ENCODE results near the gene CC2D1A. TPM values are rescaled to one million over a fixed set of nuclear protein-coding genes. Genes with fewer than 3 reads are reported as not detected.
"Not testable (repeated sequence)": the region's sequence is repeated elsewhere in the genome, so short reads cannot be mapped to it uniquely, and the experiment has no call there.

CC2D1A gene
- total and polyA plus RNA-seq, 2 donors (not counting 1 experiment from before 2014, with no cell fraction given): 34.3 to 47.2 TPM

- TF ChIP-seq EZH2 (IDR thresholded peaks at IDR 0.05; ENCODE audit: borderline replicate concordance, insufficient read depth, low read depth, low read length, poor library complexity, severe bottlenecking) (no peak), CTCF (IDR thresholded peaks at IDR 0.05) (no peak)
- Mint-ChIP-seq H3K4me3 (no peak overlapping the region), H3K4me1 (peaks cover 7% of the 10 kb centered on the region), H3K27me3 (no peaks in the 10 kb centered on the region), H3K9me3 (ENCODE audit: insufficient read depth) (no peaks in the 10 kb centered on the region), H3K27ac (no peak overlapping the region)
- Histone ChIP-seq H3K79me2 (ENCODE audit: control insufficient read depth, insufficient read depth, low read length) (no peaks in the 10 kb centered on the region), H3K9ac (ENCODE audit: low read length) (no peak overlapping the region), H3K27me3 (replicated peaks in 1 of 4; ENCODE audit: control extremely low read depth in 1 of 4, control insufficient read depth in 3 of 4, insufficient read depth in 4 of 4, low read length in 3 of 4) (no peaks in the 10 kb centered on the region), H3K4me2 (replicated peaks; ENCODE audit: low read depth, low read length, poor library complexity, severe bottlenecking) (no peak overlapping the region), H3K4me1 (ENCODE audit: control insufficient read depth in 2 of 2, insufficient read depth in 2 of 2, low read length in 2 of 2) (peaks cover 0 to 4% of the 10 kb centered on the region in 2 donors), H4K20me1 (ENCODE audit: control insufficient read depth, insufficient read depth, low read length, poor library complexity, severe bottlenecking) (no peaks in the 10 kb centered on the region), H3K9me3 (ENCODE audit: control extremely low read depth in 1 of 3, control insufficient read depth in 2 of 3, insufficient read depth in 1 of 3, low read length in 2 of 3) (no peaks in the 10 kb centered on the region), H3K36me3 (replicated peaks in 1 of 2; ENCODE audit: control extremely low read depth in 1 of 2, control insufficient read depth in 1 of 2, extremely low read depth in 1 of 2, insufficient read depth in 2 of 2, low read length in 1 of 2) (peaks cover 0 to 44% of the 10 kb centered on the region in 2 experiments), H3K4me3 (ENCODE audit: control extremely low read depth in 1 of 5, extremely low read depth in 1 of 5, insufficient read depth in 1 of 5, low read depth in 2 of 5, low read length in 4 of 5) (no peak overlapping the region), H3K27ac (ENCODE audit: low read length in 2 of 2) (no peak overlapping the region), H2AFZ (ENCODE audit: insufficient read depth, low read depth, low read length, poor library complexity, severe bottlenecking) (no peak overlapping the region)
- intact Hi-C loops (cut with micrococcal nuclease): no loop called here
- 98% methylated on average over 30 of the region's 37 CpGs for WGBS (ENCODE audit: insufficient coverage)
- DNase-seq (no peak), ATAC-seq (ENCODE audit: low read depth) (no peak)
- ChIA-PET POLR2A (interaction anchor here (0.7 to 1.2 kb wide), 4 partner anchors 12 to 87 kb away, joined by 3 to 5 read pairs (median 4); partner anchors contain the start of gene IL27RA), CTCF (interaction anchor here (0.6 to 2.7 kb wide), 2 partner anchors 50 to 76 kb away, joined by 3 to 7 read pairs; no protein-coding TSS in a partner anchor)
These were observed 66.6 kb downstream of the CC2D1A start for GRCh38 chr19:13972368-13973155.

GRCh38 chr19:13973479-13973878, 67.5 kb downstream of the CC2D1A start:
- H3K9me3 Mint-ChIP-seq (ENCODE audit: insufficient read depth); H3K4me1 ChIP-seq (ENCODE audit: control insufficient read depth in 2 of 2, insufficient read depth in 2 of 2, low read length in 2 of 2); H2AFZ ChIP-seq (ENCODE audit: insufficient read depth, low read depth, low read length, poor library complexity, severe bottlenecking); H3K27me3 Mint-ChIP-seq; H3K4me3 Mint-ChIP-seq; ATAC-seq (ENCODE audit: low read depth); CTCF ChIA-PET; H3K79me2 ChIP-seq (ENCODE audit: control insufficient read depth, insufficient read depth, low read length); H3K9me3 ChIP-seq (ENCODE audit: control extremely low read depth in 1 of 3, control insufficient read depth in 2 of 3, insufficient read depth in 1 of 3, low read length in 2 of 3); H3K27me3 ChIP-seq (replicated peaks in 1 of 4; ENCODE audit: control extremely low read depth in 1 of 4, control insufficient read depth in 3 of 4, insufficient read depth in 4 of 4, low read length in 3 of 4); H3K4me3 ChIP-seq (ENCODE audit: control extremely low read depth in 1 of 5, extremely low read depth in 1 of 5, insufficient read depth in 1 of 5, low read depth in 2 of 5, low read length in 4 of 5); H4K20me1 ChIP-seq (ENCODE audit: control insufficient read depth, insufficient read depth, low read length, poor library complexity, severe bottlenecking); DNase-seq; H3K9ac ChIP-seq (ENCODE audit: low read length); H3K4me2 ChIP-seq (replicated peaks; ENCODE audit: low read depth, low read length, poor library complexity, severe bottlenecking); intact Hi-C loops (cut with micrococcal nuclease); H3K27ac ChIP-seq (ENCODE audit: low read length in 2 of 2); H3K27ac Mint-ChIP-seq: not testable (repeated sequence)
- peaks cover 10% of the 10 kb centered on the region for H3K4me1 Mint-ChIP-seq
- WGBS (ENCODE audit: insufficient coverage): no CpG with 5 or more reads among the region's 3 CpGs
- peaks cover 0 to 37% of the 10 kb centered on the region in 2 experiments for H3K36me3 ChIP-seq (replicated peaks in 1 of 2; ENCODE audit: control extremely low read depth in 1 of 2, control insufficient read depth in 1 of 2, extremely low read depth in 1 of 2, insufficient read depth in 2 of 2, low read length in 1 of 2)
- POLR2A ChIA-PET: interaction anchor here (0.6 to 0.9 kb wide), 2 partner anchors 52 to 71 kb away, joined by 3 read pairs; no protein-coding TSS in a partner anchor

All from B cell (primary cell).